Measurements from ENCODE around the gene MAGEA11.

- TF ChIP-seq CTCF (optimal IDR thresholded peaks at IDR 0.05 in 1 of 3, IDR thresholded peaks at IDR 0.05 in 1 of 3, conservative IDR thresholded peaks at IDR 0.05 in 1 of 3; ENCODE audit: extremely low read depth in 1 of 3, insufficient read depth in 2 of 3, low read length in 3 of 3): no peak
- TF ChIP-seq EZH2 (IDR thresholded peaks at IDR 0.05; ENCODE audit: low read length): no peak
These were observed 45.6 kb downstream of the MAGEA11 start for GRCh38 chrX:149757206-149758067.
